ENCODE measurements around the gene TOMM20.

TOMM20 gene

DNA sequence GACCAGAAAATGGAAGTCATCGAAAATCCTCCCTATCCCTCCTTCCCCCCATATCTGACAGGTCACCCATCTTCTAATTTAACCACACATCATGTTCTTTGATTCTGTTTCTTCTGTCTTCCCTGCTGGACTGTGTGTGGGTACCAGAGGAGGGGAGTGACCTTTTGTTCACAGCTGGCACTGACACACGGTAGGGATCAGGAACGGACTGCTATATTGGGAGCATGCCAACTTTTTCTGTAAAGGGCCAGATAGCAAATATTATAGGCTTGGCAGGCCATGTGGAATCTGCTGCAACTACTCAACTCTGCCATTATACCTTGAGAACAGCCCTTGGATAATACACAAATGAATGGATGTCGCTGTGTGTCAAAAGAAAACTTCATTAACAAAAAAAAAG lies 7.5 kb upstream of the TOMM20 start:
- DNase-seq (ENCODE audit: extremely low read depth, low read depth) = no peak

DNA sequence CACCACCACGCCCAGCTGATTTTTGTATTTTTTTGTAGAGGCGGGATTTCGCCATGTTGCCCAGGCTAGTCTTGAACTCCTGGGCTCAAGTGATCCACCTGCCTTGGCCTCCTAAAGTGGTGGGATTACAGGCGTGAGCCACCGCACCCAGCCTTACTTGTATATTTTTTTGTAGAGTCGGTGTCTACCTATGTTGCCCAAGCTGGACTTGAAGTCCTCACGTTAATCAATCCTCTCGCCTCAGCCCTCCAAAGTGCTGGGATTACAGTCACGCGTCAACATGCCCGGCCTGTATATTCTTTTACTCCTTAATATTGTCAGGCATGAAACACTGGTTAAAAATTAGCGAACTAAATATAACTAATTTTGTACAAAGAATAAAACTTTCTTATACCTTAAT lies 5.5 kb upstream of the TOMM20 start:
- DNase-seq (ENCODE audit: extremely low read depth, low read depth) = no peak
- H3K4me3 ChIP-seq (replicated peaks; ENCODE audit: low read depth, low read length) = no peak overlapping the region
- TF ChIP-seq, protein P1, sequence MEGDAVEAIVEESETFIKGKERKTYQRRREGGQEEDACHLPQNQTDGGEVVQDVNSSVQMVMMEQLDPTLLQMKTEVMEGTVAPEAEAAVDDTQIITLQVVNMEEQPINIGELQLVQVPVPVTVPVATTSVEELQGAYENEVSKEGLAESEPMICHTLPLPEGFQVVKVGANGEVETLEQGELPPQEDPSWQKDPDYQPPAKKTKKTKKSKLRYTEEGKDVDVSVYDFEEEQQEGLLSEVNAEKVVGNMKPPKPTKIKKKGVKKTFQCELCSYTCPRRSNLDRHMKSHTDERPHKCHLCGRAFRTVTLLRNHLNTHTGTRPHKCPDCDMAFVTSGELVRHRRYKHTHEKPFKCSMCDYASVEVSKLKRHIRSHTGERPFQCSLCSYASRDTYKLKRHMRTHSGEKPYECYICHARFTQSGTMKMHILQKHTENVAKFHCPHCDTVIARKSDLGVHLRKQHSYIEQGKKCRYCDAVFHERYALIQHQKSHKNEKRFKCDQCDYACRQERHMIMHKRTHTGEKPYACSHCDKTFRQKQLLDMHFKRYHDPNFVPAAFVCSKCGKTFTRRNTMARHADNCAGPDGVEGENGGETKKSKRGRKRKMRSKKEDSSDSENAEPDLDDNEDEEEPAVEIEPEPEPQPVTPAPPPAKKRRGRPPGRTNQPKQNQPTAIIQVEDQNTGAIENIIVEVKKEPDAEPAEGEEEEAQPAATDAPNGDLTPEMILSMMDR (IDR thresholded peaks at IDR 0.05; ENCODE audit: low read depth, low read length, missing control alignments) = no peak

More for the DNA sequence above, 7.5 kb upstream of the TOMM20 start:
- no peak overlapping the region for H3K4me3 ChIP-seq (replicated peaks; ENCODE audit: low read depth, low read length)
- TF ChIP-seq, protein P1 (IDR thresholded peaks at IDR 0.05; ENCODE audit: low read depth, low read length, missing control alignments) = no peak

GRCh38 chr1:235133086-235133485 lies 4.4 kb upstream of the TOMM20 start:
- no peak overlapping the region for H3K4me3 ChIP-seq (replicated peaks; ENCODE audit: low read depth, low read length)
- peak; percentile 12 for DNase-seq (ENCODE audit: extremely low read depth, low read depth)
- TF ChIP-seq, protein P1 (IDR thresholded peaks at IDR 0.05; ENCODE audit: low read depth, low read length, missing control alignments) = no peak

- no peak for DNase-seq (ENCODE audit: extremely low read depth, low read depth)
- H3K4me3 ChIP-seq (replicated peaks; ENCODE audit: low read depth, low read length) = no peak overlapping the region
- TF ChIP-seq, protein P1 (IDR thresholded peaks at IDR 0.05; ENCODE audit: low read depth, low read length, missing control alignments) = no peak
Observed at GRCh38 chr1:235131961-235132360, 3.3 kb upstream of the TOMM20 start.

DNA sequence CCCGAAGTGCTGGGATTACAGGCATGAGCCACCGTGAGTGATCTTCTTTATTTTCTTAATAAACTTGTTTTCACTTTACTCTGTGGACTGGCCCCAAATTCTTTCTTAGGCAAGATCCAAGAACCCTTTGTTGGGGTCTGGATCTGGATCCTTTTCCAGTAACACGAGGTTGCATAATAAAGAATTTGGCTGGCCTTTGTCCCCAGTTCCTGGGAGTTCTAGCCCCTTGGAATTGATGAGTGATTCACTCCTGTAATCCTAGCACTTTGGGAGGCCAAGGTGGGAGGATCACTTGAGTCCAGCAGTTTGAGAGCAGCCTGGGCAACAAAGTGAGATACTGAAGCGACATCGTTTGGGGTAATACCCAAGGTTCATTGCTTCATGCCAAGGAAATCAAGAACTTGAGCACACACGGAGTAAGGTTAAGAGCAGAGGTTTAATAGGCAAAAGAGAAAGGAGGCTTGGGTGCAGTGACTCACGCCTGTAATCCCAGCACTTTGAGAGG lies 2.2 kb upstream of the TOMM20 start:
- no peak overlapping the region for H3K4me3 ChIP-seq (replicated peaks; ENCODE audit: low read depth, low read length)
- TF ChIP-seq, protein P1 (IDR thresholded peaks at IDR 0.05; ENCODE audit: low read depth, low read length, missing control alignments) = no peak
- DNase-seq (ENCODE audit: extremely low read depth, low read depth) = no peak

DNA sequence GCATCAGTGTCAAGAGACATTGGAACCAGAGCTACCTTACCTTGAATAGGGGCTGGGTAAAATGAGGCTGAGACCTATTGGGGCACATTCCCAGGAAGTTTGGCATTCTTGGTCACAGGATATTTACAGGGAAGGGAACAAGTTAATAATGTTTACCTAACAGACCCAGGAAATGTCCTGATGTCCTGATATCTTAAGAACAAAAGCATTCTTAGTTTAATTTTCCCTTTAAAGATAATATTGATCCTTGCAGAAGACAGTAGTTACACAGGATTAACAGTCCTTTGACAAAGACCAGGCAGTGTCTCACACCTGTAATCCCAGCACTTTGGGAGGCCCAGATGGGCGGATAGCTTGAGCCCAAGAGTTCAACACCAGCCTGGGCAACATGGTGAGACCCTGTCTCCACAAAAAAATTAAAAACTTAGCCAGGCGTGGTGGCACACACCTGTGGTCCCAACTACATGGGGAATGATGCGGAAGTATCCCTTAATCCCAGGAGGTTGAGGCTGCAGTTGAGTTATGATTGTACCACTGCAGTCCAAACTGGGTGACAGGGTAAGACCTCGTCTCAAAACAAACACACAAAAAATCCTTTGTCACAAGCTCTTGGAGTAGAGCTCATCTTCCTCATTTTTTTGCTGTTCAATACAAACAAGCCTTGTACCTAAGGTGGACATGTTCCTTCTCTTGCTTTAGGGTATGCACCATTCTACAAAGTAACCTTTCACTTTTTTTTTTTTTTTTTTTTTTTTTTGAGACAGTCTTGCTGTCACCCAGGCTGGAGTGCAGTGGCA lies 1.3 kb upstream of the TOMM20 start:
- DNase-seq (ENCODE audit: extremely low read depth, low read depth) = no peak
- H3K4me3 ChIP-seq (replicated peaks; ENCODE audit: low read depth, low read length) = no peak overlapping the region
- TF ChIP-seq, protein P1 (IDR thresholded peaks at IDR 0.05; ENCODE audit: low read depth, low read length, missing control alignments) = no peak

Measured in HFF-Myc (cell line).